HG03521 (cell line): ENCODE data around the gene CAV1.

ENCODE experiments used
- ATAC-seq: cut with Tn5 transposase; IDR thresholded peaks from one replicate; pipeline ENCODE4 v1.9.1; 2021; ENCODE audit warnings: mild to moderate bottlenecking, moderate library complexity; ENCODE audit not compliant: unreplicated experiment

The CAV1 gene

DNA sequence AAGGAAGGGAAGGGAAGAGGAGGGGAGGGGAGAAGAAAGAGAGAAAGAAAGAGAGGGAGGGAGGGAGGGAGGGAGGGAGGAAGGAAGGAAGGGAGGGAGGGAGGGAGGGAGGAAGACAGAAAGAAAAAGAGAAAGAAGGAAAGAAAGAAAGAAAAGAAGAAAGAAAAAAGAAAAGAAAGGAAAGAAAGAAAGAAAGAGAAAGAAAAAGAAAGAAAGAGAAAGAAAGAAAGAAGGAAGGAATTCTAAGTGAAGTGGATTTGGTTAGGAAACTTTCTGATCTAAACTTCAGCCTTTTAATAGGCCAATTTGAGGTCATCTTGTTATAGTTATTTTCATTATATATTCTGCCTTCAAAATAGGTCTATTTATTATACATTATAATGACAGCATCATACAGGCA lies 21.0 kb upstream of the CAV1 start:
- no peak for ATAC-seq

DNA sequence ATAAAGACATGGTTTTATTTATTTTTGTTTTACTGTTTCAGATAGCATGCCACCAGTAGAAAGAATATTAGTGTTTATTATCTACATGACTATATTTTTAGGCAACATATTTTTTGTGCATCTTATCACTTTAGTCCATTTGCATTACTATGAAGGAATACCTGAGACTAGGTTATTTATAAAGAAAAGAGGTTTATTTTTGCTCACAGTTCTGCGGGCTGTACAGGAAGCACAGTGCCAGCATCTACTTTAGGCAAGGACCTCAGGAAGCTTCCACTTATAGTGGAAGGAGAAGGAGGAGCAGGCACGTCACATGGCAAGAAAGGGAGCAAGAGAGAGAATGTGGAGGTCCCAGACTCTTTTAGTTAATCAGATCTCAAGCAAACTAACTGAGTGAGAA lies 19.6 kb upstream of the CAV1 start:
- ATAC-seq, result no peak

DNA sequence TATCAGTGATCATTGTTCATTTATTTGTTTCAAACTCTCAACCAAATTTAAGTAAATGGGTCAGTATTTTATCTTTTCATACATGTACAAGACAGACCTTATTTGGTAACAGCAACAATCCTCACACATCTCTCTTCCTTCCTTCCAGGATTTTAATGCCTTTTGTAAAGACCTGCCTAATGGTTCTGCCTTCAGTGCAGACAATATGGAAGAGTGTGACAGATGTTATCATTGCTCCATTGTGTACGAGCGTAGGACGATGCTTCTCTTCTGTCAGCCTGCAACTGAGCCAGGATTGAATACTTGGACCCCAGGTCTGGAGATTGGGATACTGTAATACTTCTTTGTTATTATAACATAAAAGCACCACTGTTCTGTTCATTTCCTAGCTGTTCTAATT lies 19.0 kb upstream of the CAV1 start:
- no peak for ATAC-seq

DNA sequence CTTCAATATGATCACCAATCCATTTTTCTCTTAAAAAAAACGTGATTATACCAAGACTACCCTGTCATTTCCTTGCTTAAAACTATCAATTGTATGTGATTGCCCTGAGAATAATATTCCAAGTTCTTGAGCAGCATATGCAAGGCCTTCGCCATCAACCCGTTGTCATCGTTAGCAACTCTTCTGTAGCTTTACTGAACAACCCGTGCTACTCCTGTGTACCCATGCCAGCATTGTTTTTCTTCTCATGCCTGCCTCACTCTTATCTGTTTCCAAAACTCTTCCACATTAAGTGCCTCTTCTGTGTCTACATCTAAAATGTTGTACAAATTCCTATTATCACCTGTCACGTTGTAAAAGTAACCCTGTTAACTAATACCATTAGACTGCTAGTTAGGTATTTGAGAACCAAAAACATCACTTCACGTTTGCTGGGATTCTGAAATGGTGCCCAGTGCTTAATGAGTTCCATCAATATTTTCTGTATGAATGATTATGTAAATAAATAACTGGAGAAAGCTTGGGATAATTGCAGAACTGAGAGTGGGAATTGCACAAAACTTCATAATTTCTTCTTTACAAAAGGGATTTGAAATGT lies 14.8 kb upstream of the CAV1 start:
- no peak for ATAC-seq

DNA sequence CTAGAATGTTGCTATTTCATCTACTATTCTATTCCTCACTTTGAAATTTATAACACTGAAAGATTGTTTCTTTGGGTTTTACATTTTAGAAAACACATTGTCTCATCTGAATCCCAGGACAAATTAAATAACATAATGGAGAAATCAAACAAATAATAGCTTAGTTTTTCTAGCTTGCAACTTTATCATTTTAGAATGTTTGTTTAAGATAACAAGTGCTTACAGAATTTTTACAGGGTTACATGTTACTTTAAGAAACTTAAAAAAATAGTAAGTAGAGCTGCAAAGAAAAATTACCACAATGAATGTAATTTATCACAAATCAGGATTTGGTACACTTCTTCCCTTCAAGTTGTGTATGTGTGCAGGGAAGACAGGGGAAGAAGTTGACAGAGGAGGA lies 14.0 kb upstream of the CAV1 start:
- no peak for ATAC-seq

DNA sequence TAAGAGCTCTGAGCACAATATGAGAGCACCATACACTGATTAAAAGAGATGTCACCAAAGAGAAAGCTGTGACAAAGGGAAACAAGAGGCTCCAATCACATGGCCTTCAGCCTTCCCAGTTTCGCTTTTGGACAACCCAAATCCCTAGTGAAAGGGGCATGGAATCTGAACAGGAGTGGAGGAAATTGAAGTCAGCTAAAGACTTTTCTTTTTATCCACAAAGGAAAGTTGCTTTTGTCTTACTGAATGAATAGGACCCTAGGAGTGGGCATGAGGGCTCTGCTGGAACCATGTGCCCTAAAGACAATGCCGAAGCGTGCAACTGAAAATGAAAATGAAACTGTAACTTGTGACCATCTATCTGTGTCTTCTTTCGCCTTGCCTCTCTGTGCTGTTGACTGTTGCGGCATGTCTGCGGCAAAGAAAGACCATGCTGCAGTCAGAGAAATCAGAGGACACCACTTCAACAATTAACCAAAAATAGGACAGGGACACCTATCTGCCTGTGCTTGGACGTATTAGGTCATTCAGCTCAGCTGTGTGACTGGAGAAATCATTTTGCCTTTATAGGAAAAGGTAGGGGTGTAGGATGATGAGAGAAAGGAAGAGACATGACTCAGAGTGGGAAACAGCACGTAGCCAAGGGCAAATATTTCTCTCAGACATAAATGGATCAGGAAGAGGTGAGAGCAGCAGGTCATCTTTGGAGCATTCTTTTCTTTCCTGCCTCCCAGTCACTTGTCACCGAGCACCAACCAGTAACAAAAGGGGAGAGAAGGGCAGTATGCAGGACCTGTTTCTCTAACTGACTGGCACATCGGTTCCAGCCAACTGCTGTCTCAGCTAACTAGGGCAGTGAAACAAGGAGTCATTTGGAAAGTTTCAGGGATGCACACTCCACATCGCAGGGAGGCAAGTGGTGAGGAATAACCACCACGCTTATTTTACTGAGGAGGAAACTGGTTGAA lies 13.0 kb upstream of the CAV1 start:
- peak; percentile 100 for ATAC-seq

DNA sequence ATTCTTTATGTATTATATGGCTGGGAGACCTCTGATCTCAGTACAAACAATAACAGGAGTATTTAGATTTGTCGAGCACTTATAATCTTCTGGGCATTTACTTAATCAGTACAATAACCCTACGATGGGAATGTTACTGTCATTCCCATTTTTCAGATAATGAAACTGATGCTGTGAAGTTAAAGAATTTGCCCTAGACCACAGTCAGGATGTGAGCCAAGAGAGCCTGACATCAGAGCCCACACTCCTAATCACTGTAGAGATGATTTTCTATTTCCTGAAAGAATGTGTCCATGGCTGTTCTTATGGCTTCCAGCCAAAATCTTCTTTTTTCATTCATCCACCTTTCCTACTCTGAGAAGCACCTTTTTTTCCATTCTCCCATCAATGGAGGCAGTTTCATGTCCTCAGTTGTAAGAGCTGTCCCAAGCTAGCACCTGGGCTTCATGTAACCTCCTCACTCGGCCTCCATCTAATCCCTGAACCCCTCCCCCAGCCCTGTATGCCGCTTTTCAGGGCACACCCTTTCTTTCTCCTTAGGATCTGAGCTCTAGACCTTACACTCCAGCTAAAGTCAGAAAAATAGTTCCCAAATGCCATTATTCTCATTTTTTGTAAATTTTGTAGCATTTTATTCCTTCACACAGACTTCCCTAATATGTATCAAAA lies 12.2 kb upstream of the CAV1 start:
- no peak for ATAC-seq

DNA sequence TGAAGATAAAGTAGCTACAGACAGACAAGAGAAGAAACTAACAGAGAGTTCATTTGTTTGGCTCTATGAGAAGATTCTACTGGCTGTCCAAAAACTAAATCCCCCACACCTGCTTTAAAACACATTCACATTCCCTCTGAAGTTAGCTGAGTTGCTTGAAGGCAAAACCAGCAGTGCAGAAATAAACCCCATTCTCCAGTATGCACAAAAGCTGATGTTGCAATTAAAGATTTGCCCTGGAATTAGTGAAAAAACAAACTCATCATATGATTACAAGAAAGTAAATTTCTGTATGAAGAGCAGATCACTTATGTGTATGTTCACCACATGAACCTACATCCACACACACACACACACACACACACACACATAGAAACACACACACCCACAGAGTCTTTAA lies 9.3 kb upstream of the CAV1 start:
- no peak for ATAC-seq

DNA sequence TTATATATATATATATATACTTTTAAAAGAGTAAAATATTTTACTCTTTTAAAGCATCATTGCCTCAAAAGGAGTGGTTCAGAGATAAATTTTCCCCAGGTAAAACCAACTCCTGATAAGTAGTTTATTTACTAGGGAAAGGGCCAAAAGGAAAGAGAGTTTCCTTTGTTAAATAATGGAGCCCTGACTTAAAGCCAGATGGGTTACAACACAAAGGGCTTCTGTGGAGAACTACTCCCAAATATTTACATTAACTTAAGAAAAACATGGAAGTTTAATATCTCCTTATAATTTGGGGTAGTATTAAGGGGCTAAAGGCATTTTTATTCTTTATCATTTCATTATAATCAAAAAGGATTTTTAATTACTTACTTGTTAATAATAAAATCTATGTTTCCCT lies 8.5 kb upstream of the CAV1 start:
- ATAC-seq, result no peak

DNA sequence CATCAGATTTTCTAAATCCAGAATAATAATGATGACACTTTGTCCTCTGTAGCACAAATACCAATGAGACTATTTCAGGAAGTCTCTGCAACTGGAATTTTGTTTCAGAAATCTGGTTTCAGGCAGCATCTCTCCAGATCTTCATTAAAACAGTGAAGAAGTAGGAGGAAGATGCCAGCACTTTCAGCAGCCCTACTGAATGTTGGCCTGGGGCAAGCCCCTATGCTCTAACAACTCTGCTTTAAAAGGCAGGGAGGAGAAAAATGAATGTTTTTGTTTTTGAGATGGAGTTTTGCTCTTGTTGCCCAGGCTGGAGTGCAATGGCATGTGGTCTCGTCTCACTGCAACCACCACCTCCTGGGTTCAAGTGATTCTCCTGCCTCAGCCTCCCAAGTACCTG lies 7.2 kb upstream of the CAV1 start:
- no peak for ATAC-seq

DNA sequence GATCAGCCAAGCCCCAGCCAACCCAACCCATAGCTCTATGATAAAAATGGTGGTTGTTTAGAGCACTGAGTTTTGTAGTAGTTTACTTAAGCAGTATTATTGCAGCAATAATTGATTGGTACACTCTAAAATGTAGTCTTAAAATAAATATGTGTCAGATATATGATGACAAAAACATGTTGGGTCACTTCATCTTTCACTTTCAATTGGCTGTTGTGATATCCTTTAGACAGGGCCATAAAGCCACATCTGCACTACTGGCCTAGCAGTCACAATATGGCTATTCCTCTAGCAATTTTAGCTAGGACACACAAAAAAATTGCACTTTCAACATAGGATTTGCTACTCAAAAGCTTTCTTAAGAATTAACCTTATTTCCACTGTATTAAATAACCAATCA lies 5.9 kb upstream of the CAV1 start:
- no peak for ATAC-seq

DNA sequence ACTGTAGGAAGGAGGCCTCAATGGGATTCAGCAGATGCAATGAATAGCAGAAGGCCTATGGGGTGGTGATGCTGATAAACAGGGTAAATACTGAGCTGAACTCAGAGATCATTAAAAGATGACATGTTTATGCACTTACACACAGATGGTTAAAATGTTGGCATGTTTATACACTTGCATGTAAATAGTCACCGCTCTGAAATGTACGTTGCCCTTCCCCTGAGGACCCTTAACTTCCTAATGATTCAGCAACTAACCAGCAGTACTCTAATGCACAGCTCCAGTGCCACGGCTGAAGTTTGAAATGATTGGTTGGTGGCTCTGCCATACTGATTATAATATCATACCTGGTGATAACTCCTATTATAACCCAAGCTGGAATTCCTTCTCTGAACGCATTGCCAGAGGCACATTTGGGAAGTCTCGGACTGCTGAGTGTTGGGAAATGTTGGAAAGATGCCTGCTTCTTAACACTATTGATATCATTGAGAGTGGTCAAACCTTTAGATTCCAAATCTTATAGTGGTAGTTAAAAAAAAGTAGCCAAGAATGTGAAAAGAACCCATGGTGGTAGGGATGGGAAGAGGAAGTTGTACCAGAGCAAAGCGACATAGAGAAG lies 3.7 kb upstream of the CAV1 start:
- ATAC-seq, result no peak

DNA sequence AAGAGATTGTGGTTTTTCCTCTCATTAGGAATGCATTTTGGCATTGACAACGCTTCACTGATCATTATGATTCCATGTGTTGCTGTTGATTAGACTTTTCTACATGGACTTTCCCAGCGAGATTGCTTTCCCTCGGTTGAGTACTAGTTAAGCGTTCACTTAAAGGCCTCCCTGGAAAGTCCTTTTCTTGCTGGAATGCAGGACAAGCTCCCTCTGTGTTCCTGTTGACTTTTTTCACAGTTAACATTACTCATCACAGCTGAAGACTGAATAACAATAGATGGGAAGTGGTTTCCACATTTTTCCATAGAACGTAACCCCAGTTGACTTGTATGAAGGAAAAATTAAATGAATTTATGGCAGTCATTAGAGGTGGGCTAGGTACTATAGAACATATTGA lies 2.6 kb upstream of the CAV1 start:
- ATAC-seq, result no peak

DNA sequence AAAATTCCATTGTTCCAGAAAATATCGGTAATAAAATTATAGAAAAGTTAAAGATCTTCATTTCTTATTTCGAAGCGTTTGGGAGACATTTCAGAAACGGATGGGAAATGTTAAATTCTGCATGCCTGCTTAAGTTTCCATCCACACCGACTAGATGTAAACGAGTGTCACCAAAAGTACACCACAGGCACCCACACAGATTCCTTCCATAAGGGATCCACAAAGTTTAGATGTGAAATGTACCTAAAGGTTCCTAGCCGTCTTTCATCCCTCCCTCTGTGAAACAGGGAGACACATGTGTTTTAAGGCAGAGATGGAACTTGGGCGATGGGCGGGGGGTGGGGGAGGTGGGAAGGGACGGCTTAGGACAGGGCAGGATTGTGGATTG lies 621 bp upstream of the CAV1 start:
- ATAC-seq, result no peak

DNA sequence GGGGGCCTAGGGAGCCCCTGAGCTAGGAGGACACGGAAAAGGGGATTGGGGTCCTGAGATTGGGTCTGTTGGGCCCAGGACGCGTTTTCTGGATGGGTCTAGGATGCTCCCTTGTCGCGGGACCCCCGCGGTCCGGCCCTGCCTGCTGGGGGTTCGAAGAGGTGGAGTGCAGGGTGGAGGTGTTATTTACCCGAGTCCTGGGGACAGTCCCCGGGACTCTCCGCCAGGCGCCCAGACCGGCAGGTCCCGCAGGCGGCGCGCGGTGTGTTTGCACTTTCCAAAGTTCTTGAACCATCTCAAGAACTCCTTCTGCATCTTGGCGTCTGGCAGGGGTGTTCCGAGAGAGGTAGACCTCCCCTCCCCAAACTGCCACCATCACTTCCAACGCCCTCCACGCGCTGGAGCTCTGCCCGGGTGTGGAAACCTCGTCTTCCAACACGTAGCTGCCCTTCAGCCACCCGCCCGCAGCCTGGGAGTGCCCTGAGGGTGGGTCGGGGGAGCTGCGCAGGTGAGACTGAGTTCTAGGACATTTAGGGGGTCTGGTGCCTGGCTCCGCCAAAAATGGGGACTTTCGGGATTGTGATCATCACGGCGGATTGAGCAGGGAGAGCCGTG lies 569 bp downstream of the CAV1 start:
- no peak for ATAC-seq

DNA sequence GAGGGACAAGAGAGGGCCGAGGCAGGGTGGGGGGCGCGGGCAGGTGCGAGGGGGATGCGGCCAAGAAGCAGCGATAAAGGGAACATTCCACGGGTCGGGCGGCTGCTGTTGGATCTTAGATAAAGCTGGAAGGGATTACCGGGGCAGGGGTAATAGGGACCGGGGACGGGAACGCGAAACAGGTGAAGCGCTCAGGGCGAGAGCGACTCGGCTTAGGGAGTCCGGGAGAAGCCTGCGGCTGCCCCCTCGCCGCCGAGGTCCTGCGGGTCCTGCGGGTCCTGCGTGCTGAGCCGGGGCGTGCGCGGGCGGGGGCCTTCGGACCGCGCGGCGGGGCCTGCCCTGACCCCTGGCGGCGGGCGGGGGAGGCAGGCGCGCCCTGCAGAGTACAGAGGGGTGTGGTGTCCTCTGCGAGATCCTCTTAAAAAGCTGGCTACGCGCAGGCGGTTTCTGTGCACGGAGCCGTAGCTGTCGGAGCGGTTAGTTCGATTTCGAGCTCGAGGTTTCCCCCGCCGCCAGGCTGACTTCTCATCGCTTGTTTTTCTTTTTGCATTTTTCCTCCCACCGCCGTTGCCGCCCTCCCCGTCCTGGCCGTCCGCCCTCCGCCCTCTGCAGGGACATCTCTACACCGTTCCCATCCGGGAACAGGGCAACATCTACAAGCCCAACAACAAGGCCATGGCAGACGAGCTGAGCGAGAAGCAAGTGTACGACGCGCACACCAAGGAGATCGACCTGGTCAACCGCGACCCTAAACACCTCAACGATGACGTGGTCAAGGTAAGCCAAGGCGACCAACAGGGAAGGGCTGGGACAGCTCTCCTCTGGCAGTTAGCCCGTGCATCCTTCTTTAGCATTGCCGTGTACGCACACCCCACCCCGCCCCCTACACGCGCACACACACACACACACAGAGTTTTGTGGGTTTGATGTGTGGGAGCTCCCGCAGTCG lies 1.4 kb downstream of the CAV1 start:
- peak; percentile 97 for ATAC-seq

DNA sequence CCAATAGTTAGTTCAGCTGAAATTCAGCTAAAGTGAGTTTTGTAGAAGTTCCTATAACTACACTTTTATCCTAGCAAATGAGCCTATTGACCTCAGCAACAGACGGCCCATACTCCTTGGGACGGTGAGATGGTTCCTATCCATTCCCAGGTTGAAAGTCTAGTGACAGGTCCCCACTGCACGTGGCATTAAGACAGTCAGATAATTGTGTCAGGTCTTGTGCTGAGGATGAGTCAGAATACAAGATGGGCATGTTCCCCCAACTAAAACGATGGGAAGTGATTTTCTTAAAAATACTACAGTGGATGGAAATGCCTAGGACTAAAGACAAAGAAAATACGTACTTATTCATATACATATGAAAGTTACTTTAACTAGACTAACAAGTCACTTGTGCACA lies 2.1 kb downstream of the CAV1 start:
- no peak for ATAC-seq

DNA sequence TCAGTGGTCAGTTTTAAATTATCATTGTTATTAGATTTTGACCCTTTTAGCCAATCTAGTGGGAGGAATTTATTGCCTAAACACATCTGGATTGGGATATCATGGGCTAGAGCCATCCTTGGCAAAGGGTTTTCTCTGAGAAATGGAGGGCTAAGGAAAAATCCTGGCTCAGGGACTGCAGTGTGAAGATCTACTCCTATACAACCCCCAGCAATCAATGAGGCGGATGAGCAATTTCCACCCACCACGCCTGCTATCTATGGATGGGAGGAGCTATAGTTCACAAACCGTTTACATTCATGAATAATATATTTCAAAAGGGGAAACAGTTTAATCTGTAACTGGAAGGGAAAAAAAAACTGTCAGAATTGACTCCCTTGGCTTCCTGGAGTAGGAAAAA lies 2.7 kb downstream of the CAV1 start:
- ATAC-seq, result no peak

DNA sequence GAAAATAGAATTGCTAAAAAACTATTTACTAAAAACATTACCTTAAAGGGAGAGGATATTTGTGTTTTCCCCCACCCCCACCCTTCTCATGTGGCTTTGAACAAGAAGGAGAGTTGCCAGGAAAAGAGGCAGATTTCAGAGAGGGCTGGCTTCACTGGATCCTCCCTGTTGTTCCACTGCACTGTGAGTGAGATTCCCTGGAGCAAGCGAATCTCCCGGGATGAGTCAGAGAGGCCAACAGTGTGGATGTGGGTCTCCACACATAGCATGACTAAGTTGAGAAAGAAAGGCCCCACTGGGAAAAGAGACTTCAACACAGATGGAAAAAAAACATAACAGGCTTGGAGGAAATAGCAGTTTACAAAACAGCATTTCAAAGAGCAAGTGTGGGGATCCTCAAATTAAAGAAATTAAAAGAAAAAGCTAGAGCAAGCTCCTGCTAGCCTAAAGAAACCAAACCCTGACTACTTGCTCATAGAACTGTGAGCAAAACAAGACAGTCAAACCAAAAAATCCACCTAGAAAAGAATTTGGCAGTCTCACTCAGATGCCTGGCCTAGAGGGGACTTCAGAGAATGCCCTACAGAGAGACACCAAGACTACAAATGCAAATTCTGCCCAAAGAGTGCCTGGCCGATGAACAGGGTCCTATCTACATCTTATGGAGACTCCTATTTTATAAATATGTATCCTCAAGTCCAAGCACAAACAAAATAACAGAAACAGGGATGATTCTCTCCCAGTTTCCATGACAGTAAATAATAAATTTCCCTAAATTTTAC lies 3.4 kb downstream of the CAV1 start:
- ATAC-seq, result no peak
